HG02678 (cell line): Measurements from ENCODE around the gene RNASEH2A.
A peak's percentile ranks its signal among the peaks of the same experiment; 100 is the strongest.
"Not testable (repeated sequence)": the region's sequence is repeated elsewhere in the genome, so short reads cannot be mapped to it uniquely, and the experiment has no call there.

Experiments
- ATAC-seq: cut with Tn5 transposase; IDR thresholded peaks from one replicate; pipeline ENCODE4 v1.9.1; 2021; ENCODE audit warnings: mild to moderate bottlenecking, moderate library complexity; ENCODE audit not compliant: unreplicated experiment

Gene RNASEH2A

DNA sequence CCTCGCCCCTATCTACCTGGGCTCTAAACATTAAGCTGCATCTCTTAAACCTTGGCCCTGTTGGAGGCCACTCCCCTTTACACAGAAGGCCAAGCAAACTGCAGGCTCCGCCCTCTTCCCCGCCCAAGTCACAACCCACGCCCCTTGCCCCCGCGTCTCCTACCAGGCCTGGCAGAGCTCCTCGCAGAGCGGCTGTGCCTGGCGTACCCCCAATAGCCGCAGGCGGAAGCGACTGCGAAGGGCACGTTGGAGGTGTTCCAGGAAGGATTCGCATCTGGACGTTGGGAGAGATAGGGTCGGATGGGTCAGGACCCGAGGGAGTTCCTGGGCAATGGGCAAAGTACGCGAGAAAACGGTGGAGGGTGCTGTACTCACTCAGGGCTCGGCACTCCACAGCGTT lies 22.1 kb downstream of the RNASEH2A start:
- no peak for ATAC-seq

DNA sequence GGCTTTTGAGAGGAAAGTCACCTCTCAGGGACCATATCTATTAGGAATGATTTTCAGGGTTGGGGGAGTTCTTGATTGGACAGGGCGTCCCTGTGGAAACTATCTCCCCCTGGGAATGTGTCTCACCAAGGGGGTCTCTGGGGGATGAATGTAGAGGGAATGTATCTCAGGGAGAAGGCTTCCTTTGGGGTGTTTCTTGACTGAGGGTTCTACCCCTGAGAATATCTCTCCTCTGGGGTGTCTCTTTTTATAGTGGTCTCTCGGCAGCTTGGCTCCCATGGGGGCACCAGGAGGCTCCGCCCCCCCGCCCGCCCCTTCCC lies 27.0 kb downstream of the RNASEH2A start:
- no peak for ATAC-seq

DNA sequence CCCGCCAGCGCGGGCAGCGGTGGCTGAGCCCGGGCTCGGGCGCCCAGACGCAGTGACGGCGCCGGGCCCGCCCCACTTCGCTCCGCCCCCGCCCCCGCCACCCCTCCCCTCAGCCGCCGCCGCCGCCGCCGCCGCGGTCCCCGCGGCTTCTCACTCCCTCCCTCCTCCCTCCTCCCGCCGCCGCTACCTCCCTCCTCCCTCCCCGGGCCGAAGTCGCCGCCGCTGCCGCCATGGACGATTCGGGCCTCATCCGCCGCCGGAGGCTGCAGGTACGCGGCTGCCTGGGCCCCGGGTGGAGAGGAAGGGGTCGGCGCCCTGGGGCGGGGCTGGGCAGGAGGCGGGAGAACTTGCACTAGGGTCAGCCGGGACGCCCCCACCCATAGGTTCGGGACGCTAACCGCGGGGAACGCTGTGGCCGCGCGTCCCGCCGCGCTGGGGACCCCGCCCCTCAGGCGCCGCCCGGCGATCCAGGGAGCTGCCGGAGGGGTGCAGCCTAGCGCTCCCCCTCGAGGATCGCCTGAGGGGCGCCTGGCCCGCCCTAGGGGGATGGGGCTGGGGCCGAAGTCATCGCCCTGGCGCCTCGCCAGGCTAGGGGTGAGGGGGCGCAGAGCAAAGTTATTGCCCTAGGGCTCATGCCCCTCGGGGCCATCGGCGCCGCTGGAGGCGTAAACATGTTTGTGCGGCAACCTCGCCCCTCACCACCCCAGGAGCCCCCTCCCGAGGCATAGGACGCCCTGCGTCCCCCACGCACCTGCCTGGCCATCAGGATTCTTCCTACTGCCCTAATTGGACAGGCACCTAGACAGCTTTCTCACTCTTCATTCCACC lies 27.6 kb downstream of the RNASEH2A start:
- ATAC-seq = no peak

DNA sequence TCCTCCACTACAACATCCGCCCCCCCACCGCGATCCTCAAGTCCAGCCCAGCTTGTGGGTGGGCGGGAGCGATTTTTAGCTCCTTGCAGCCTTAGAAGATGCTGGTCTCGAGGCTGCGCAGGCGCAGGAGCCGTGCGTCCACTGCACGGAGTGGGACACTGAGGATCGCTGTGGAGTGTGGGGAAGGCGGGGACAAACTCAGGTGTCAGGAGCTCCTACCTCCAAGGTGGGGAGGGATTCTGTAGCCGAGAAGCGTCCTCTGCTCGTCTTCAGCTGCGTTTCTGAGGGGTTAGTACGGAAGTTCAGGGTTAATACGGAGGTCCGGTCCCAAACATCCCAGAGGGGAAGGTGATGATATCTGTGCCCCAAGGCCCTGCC lies 28.2 kb downstream of the RNASEH2A start, which contains the start of gene RTBDN:
Gene RTBDN, minus strand, starts transcription at position 14 of the 378 bp plus-strand sequence. CDS start 4,600 bp downstream, outside the sequence.
- ATAC-seq = no peak

DNA sequence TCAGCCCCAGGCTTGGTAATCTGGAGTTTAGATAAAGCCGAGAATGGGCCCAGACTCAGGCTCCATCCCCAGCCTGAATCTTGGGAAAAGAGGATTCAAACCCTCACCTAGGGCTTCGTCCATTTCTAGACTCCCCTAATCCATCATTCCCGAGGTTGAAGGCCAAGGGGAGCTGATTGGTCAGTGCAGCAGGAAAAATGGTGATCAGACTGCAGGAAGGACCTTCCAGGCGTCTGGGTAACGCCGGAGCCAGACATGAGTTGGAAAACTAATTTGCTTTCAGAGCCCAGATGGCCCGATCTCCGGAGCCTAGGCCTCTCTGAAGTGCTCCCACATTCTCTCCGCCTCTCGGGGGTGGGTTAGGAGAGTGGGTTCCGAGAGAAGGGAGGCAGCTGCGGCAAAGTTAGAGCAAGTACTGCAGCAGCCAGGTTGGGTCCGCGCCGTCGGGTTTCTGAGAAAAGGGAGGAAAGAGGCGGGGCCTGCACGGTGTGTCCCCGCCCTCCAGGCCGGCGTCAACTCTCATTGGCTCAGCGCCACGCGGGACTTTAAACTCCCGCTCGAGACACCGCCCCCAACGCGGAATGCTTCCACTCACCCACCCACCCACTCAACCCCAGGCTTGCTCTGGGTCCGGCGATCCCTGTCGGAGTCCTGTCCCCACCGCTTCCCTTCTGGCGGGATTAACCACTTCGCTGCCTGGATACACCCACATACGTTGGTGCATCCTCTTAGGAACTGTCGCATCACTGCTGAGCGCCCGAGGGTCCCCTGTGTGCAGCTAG lies 28.8 kb downstream of the RNASEH2A start:
- ATAC-seq = no peak

DNA sequence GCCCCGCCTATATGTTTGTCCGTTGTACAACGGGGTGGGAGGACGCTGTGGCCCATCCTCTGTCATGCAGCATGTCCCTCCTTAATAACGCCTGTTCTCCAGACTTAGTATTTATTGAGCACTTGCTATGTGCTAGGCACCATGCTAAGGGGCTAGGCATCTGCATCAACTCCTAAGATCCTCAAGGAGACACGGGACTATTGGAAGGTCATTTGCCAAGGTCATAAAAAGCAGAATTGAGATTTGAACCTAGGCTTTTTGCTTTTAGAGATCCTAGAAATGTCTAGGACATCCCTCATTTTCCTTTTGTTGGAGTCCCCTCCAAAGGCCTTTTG lies 30.1 kb downstream of the RNASEH2A start:
- no peak for ATAC-seq

DNA sequence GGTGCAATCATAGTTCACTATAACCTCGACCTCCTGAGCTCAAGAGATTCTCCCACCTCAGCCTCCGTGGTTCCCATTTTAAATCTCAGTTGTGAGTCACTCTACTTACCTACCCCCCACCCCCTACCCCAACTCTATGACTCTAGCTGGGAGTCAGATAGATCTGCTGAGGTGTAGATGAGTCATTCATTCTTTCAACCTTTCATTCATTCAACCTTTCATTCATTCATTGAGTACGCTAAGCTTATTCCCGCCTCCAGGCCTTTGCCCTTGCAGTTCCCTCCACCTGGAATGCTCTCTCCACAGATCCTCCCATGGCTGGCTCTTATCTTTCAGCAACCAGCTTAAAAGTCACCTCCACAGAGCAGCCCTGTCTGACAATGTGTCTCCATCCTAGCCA lies 30.8 kb downstream of the RNASEH2A start:
- ATAC-seq = no peak

DNA sequence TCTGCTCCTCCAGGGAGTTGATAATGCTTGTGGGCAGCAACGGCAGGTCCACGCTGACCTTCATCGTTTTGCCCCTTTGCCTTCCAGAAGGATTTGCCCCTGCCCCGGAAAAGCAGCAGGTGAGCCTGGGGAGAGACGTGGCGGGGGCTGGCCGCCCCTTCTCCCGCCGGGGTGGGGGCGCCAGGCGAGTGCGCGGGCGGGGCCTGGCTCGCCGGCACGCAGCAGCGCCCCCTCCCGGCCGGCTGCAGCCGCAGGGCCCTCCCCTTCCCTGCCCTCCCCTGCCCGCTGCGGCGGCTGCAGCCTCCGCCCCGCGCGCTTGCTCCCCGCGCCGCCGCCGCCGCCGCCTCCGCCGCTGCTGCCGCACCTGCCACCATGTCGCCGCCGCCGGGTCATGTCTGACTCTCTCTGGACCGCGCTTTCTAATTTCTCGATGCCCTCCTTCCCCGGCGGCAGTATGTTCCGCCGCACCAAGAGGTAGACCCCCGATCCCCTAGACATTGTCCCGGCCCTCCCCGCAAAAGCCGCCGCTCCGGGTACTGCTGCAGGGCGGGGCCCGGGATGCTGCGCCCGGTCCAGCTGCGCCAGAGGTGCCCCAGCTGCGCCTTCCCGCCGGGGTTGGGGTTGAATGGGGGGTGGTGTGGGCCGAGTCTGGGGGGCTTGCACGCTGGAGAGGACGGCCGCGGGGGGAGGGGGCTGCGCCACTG lies 31.9 kb downstream of the RNASEH2A start, which contains the start of gene MAST1:
Gene MAST1, plus strand, starts transcription at position 334 of the 704 bp plus-strand sequence. Its CDS starts 58 bp downstream, at position 392.
- ATAC-seq = no peak

DNA sequence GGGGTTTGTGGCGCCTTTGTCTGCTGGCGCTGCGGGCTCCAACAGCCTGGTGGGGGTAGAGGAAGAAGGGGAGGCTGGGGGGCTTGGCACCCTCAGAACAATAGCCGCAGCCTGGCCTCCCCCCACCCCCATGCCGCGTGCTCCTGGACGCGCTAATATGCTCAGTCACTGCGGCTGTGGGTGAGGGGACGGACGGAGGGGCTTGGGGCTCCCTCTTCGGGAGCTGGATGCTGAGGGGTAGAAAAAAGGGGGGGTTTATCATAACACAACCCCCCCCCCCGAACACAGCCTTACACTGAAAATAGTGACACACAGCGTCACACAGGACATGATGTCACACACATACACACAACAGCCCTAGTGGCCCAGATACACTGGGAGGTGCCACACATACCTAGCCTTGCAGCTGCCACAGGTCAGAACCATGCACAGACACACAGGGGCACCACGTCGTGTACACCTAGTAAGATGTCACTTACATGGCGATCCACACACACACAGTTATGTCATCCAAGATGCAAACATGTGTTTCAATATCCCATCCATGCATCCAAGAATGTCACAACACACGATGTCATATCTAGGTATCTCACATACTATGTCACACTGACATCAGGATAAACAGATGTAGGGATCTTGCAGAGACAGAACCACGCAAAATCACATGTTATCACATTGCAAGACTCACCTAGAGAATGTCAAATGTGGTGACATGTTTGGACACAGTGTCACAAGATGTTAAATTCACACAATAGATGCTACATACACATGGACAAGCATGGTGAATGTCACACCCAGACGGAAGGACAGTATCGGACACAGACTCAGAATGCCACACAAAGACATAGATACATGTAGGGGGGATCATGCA lies 32.7 kb downstream of the RNASEH2A start:
- no peak for ATAC-seq

DNA sequence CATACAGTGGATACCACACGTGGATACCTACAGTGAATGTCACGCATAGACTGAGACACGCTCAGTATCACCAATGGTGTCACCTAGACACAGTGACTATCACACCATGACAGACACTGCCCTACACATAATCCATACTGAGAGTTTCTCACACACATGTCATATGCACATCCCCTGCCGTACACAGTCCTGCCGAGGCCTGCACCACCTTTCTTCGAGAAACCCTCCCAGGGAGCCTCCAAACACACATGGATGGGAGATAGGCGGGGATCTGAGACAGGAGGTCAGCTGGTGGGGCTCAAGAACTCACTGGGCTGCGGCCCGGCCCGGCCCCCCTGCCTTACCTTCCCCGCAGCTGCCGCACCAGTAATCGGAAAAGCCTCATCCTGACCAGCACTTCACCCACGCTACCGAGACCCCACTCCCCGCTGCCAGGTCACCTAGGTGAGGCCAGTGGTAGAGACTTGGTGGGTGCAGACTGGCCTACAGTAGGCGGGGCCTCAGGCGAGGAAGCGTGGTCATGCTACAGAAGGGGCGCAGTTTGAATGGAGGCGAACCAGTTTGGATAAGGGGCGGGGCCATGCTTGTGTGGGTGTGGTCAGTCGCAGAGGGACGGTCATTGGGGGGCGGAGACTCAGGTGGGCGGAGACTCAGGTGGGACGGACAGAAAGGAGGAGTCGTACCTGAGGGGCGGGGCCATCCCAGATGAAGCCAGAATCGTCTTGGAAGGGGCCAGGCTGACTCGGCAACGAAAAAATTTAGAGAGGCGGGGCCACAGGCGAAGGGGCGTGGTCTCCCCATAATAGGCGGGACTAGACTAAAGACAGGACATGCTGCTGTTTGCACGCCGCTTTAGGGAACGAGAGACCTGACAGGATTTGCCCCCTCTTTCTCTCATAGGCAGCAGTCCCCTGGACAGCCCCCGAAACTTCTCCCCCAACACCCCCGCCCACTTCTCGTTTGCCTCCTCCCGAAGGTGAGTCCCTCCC lies 34.0 kb downstream of the RNASEH2A start:
- no peak for ATAC-seq

DNA sequence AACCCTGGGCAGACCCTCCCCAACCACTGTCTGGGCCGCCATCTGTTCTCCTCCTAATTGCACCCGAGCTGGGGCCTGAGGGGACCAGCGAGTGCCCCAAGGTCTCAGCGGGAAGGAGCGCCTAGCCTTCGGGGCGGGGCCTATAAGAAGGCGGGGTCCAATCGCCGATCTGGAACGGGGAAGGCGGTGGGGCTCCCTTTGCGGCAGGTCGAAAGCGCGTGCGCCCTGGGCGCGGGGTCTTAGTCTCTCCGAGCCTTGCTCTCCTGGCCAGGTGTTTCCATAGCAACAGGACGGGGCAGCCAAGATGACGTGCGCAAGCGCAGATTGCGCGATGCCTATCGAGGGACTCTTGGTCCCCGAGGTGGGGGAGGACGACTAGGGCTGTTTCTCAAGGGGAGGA lies 34.7 kb downstream of the RNASEH2A start:
- ATAC-seq = no peak

DNA sequence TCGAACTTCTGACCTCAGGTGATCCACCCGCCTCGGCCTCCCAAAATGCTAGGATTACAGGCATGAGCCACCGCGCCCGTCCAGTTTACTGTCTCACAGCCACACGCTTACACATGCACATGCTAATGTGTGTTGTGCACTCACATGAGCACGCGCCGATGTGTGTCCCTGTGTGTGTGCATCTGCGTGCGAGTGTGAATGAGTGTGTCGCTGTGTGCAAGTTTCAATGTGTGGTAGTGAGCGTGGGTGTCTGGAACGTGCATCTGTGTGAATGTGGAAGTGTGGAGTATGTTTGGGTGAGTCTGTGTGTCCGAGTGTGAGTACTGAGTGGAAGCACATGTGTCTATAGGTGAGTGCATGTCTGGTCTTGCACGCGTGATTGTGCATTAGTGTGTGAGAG lies 36.1 kb downstream of the RNASEH2A start:
- no peak for ATAC-seq

DNA sequence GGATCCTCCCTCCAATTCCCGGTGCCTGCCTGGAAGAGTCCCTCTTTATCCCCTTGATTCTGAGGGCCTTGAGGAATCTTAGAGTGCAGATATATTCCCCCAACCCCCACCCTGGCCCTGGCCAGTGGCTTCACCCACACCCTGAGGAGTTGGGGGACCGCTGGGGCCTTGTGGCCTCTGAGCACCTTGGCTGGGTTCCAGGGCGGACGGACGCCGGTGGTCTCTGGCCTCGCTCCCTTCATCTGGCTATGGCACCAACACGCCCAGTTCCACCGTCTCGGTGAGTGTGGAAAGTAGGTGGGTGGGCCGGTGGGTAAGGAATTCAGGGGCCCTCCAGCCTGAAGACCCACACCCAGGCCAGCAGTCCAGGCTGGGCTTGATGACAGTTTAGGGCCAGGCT lies 36.9 kb downstream of the RNASEH2A start:
- no peak for ATAC-seq

DNA sequence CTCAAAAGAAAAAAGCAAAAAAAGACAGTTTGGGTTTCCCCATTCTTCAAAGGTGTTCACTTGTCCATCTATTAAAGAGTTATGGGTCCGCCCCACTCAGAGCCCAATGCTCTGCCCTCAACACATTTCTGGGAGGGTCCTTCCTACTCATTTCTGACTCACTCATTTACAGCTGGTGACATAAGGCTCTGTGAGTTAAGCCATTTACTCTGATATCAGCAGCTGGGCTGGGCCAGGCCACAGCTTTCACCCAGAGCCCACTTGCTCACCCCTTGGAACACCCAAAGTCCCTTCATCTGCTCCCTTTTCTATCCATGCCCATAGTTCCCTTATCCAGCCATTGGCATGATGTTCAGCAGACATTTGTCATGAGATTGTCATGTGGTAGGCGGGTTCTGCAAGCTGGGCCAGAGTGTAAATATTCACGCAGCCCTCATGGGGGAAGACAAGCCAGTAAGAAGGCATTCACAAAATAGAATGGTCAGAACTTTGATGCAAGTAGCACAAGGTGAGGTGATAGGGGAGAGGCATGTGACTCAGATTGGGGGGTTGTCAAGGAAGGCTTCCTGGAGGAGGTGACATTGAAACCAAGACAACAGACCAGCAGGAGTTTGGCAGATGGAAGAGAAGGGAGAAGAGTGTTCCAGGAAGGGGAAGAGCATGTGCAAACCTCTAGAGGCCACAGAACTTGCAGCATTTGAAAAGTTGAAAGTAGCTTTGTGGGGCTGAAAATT lies 37.8 kb downstream of the RNASEH2A start:
- ATAC-seq = no peak

DNA sequence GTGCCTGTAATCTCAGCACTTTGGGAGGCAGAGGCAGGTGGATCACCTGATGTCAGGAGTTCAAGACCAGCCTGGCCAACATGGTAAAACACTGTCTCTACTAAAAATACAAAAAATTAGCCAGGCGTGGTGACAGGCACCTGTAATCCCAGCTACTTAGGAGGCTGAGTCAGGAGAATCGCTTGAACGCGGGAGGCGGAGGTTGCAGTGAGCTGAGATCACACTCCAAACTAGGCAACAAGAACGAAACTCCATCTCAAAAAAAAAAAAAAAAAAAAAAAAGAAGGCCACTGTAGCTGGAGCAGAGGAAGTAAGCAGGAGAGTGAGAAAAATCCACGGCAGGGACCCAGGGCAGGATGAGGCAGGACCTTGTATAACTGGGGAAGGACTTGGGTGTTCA lies 40.2 kb downstream of the RNASEH2A start:
- ATAC-seq = not testable (repeated sequence)

DNA sequence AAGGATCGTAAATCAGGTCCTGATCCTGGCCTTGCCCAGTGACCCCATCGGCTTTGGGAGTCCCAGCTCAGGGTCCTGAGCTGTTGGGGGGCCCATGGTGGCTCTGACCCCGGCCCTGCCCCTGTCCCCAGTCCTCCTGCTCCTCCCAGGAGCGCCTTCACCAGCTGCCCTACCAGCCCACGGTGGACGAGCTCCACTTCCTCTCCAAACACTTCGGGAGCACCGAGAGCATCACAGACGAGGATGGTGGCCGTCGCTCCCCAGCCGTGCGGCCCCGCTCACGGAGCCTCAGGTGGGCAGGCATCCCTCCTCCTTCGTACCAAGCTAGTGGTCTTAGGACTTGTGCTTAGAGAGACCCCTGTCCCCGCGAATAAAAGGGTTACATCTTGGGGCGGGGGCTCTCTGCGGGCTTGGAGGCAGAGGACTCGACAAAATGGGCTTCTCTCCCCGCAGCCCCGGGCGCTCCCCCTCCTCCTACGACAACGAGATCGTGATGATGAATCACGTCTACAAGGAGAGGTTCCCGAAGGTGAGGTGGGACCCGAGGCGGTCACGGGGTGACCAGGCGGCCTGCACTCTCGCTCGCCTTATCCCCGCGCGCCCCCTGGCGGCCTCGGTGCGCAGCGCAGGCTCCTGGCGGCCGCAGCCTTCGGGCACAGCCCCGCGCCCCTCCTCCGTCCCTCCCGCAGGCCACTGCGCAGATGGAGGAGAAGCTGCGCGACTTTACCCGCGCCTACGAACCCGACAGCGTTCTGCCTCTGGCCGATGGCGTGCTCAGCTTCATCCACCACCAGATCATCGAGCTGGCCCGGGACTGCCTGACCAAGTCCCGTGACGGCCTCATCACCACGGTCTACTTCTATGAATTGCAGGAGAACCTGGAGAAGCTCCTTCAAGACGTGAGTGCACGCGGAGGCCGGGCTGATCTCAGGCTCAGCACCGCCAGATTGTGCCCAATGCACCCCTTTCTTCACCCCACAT lies 41.1 kb downstream of the RNASEH2A start:
- ATAC-seq = peak; percentile 56

DNA sequence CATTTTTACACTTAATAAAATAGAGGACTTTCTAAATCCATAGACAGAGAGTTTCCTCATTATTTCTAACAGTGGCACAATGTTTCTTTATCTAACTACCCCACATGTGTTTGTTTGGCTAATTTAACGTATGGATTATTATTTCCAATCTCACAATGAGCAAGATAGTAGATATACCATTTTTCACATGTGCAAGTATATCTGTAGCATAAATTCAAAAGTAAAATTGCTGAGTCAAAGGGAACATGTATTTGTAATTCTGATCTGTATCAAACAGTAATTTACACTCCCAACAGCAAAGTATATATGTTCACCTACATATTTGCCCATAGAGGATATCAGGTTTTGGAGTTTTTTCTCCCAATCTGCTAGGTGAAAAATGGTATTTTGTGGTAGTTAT lies 50.3 kb downstream of the RNASEH2A start:
- no peak for ATAC-seq
